BE2C (cell line): ENCODE data around the gene TRMT1.

Experiments
- DNase-seq: peaks from one replicate; pipeline ENCODE4 v3.0.0-alpha.2; 2020
- H3K27me3 ChIP-seq: fragments of 250-450 bp; sonication (Bioruptor Pico); 2 replicates; pipeline ENCODE4 v1.5.1; 2020; ENCODE audit warnings: mild to moderate bottlenecking
- H3K36me3 ChIP-seq: fragments of 250-450 bp; sonication (Bioruptor Pico); 2 replicates; pipeline ENCODE4 v1.5.1; 2020; ENCODE audit warnings: mild to moderate bottlenecking
- H3K4me1 ChIP-seq: fragments of 250-450 bp; sonication (Bioruptor Pico); 2 replicates; pipeline ENCODE4 v1.5.1; 2020
- H3K4me3 ChIP-seq: 2 replicates; pipeline ENCODE4 v1.5.1; 2011; ENCODE audit warnings: low read depth, low read length
- H3K9me3 ChIP-seq: fragments of 250-450 bp; sonication (Bioruptor Pico); 2 replicates; pipeline ENCODE4 v1.5.1; 2020
- CTCF ChIP-seq: IDR thresholded peaks from 2 replicates; pipeline ENCODE4 v1.5.1; 2012; ENCODE audit warnings: mild to moderate bottlenecking, low read depth, low read length

The TRMT1 gene

GRCh38 chr19:13120817-13121216, 4.3 kb upstream of the TRMT1 start:
- Histone ChIP-seq H3K9me3 (no peaks in the 10 kb centered on the region), H3K4me3 (no peak overlapping the region), H3K36me3 (peaks cover 19% of the 10 kb centered on the region), H3K27me3 (no peaks in the 10 kb centered on the region), H3K4me1 (no peaks in the 10 kb centered on the region)
- no peak for TF ChIP-seq CTCF
- no peak for DNase-seq

DNA sequence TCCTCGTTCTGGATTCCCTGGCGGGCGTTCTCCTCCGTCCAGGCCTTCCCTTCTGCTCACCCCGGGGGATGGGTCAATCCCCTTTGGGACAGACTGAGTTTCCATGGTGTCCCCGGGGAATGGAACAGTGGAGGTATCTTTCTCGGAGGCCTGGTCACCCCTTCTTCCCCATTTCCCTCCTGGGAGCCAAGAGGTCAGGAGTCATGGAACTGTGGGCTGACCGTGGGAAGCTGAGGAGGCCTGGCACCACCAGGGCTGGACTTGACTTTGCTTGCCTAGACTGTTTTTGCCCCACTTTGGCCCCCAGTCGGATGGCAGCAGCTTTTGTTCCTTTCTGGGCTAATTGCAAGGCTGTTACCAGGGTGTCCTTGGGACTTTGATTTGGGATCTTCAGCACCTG, 3.5 kb upstream of the TRMT1 start:
- TF ChIP-seq CTCF, result no peak
- Histone ChIP-seq H3K27me3 (no peaks in the 10 kb centered on the region), H3K36me3 (peaks cover 18% of the 10 kb centered on the region), H3K9me3 (no peaks in the 10 kb centered on the region), H3K4me3 (no peak overlapping the region; the same call in 1 of the 2 replicates), H3K4me1 (peaks cover 5% of the 10 kb centered on the region)
- DNase-seq, result no peak

DNA sequence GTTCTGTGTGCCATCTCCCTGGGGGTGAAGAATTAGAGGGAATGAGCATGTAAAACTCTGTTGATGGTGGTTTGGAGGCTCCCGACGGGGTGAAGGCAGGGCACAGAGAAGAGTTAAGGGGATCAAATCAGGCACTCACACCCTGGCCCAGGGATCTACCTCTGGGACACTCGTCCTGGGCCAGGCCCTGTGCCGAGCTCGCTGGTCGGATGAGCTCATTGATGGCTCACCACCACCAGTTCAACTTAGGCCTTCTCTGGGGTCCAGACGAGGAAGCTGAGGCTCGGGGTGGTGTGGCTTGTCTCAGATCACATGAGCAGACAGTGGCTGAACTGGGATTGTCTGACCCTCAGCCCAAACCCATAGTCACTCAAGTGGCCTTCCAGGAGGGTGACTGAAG, 3.1 kb upstream of the TRMT1 start:
- H3K4me3 ChIP-seq, result peak overlapping the region; percentile 87
- DNase-seq, result no peak
- TF ChIP-seq CTCF, result no peak
- no peaks in the 10 kb centered on the region for H3K9me3 ChIP-seq
- peaks cover 22% of the 10 kb centered on the region for H3K36me3 ChIP-seq
- H3K27me3 ChIP-seq, result no peaks in the 10 kb centered on the region
- H3K4me1 ChIP-seq, result peaks cover 5% of the 10 kb centered on the region

GRCh38 chr19:13118424-13119193, 2.1 kb upstream of the TRMT1 start:
- H3K36me3 ChIP-seq, result peaks cover 28% of the 10 kb centered on the region
- H3K4me1 ChIP-seq, result peaks cover 5% of the 10 kb centered on the region
- DNase-seq, result peak; percentile 59

GRCh38 chr19:13117772-13118423, 1.4 kb upstream of the TRMT1 start, which contains the start of gene NACC1:
Gene NACC1 (plus strand): TSS chr19:13118264. CDS start chr19:13135208, 16,944 bp downstream.
- DNase-seq, result peak; percentile 94
- Histone ChIP-seq H3K27me3 (no peaks in the 10 kb centered on the region), H3K4me1 (peaks cover 5% of the 10 kb centered on the region), H3K9me3 (no peaks in the 10 kb centered on the region), H3K4me3 (peak within 1 kb of the TSS; percentile 97), H3K36me3 (peaks cover 32% of the 10 kb centered on the region)
- TF ChIP-seq CTCF, result no peak

More at GRCh38 chr19:13118424-13119193, 2.1 kb upstream of the TRMT1 start:
- no peaks in the 10 kb centered on the region for H3K27me3 ChIP-seq
- H3K4me3 ChIP-seq, result peak overlapping the region; percentile 87
- no peak for TF ChIP-seq CTCF
- no peaks in the 10 kb centered on the region for H3K9me3 ChIP-seq
